NCI-H2107 (cell line): Measurements from ENCODE around the gene SSH2.

ENCODE experiments used
- DNase-seq: peaks from one replicate; lab custom pipeline; 2025; lab: John Stamatoyannopoulos, UW

SSH2 gene

GRCh38 chr17:29621751-29622194 is 308.3 kb downstream of the SSH2 start:
- DNase-seq = no peak

- DNase-seq = no peak
These were observed 309.1 kb downstream of the SSH2 start for GRCh38 chr17:29620779-29621500.

GRCh38 chr17:29620271-29620670 is 309.8 kb downstream of the SSH2 start:
- DNase-seq = no peak

- DNase-seq = no peak
These were observed 310.8 kb downstream of the SSH2 start for GRCh38 chr17:29619251-29619650.

GRCh38 chr17:29618272-29619065 is 311.6 kb downstream of the SSH2 start:
- no peak for DNase-seq

GRCh38 chr17:29617481-29618271 is 312.4 kb downstream of the SSH2 start:
- peak; percentile 86 for DNase-seq

- DNase-seq = peak; percentile 54
These were observed 312.9 kb downstream of the SSH2 start for GRCh38 chr17:29617125-29617480.

GRCh38 chr17:29616300-29617048 is 313.6 kb downstream of the SSH2 start:
- no peak for DNase-seq

GRCh38 chr17:29615492-29616299 is 314.3 kb downstream of the SSH2 start:
- DNase-seq = no peak

- DNase-seq = no peak
These were observed 315.0 kb downstream of the SSH2 start for GRCh38 chr17:29615048-29615385.

GRCh38 chr17:29614349-29615047 is 315.5 kb downstream of the SSH2 start:
- DNase-seq = no peak

- DNase-seq = no peak
These were observed 316.2 kb downstream of the SSH2 start for GRCh38 chr17:29613856-29614255.

- DNase-seq = no peak
These were observed 316.6 kb downstream of the SSH2 start for GRCh38 chr17:29613352-29613837.

GRCh38 chr17:29612404-29613280 is 317.4 kb downstream of the SSH2 start:
- no peak for DNase-seq

- DNase-seq = no peak
These were observed 318.0 kb downstream of the SSH2 start for GRCh38 chr17:29612094-29612403.

GRCh38 chr17:29611351-29612093 is 318.5 kb downstream of the SSH2 start:
- DNase-seq = no peak

- no peak for DNase-seq
These were observed 319.6 kb downstream of the SSH2 start for GRCh38 chr17:29610395-29610794.

GRCh38 chr17:29608986-29609385 is 321.0 kb downstream of the SSH2 start:
- no peak for DNase-seq
